GM12878 (cell line): ENCODE data around the gene MYO1D. TPM values are rescaled to one million over a fixed set of nuclear protein-coding genes. Genes with fewer than 3 reads are reported as not detected.

Source experiments
- BHLHE40 ChIP-seq, 2 experiments: fragments of 450-650 bp in 1 of 2; IDR thresholded peaks; 2 replicates each; pipeline ENCODE4 v1.6.1; 2011 to 2017; ENCODE audit warnings: low read depth in 2 of 2, borderline replicate concordance in 1 of 2, improper control_type of control experiment in 1 of 2, low read length in 1 of 2, mild to moderate bottlenecking in 1 of 2
- CBX3 ChIP-seq: fragments of 200-600 bp; sonication (generic); IDR thresholded peaks from 2 replicates; pipeline ENCODE4 v1.6.1; 2016; ENCODE audit warnings: low read depth, borderline replicate concordance
- DPF2 ChIP-seq: fragments of 450-650 bp; IDR thresholded peaks from 2 replicates; pipeline ENCODE4 v1.6.1; 2017; ENCODE audit warnings: mild to moderate bottlenecking
- FOS ChIP-seq: IDR thresholded peaks from 3 replicates; pipeline ENCODE4 v1.6.1; 2011; ENCODE audit warnings: borderline replicate concordance; ENCODE audit not compliant: insufficient read length; ENCODE audit errors: extremely low read depth
- FOXK2 ChIP-seq: fragments of 450-650 bp; IDR thresholded peaks from 2 replicates; pipeline ENCODE4 v1.6.1; 2017; ENCODE audit warnings: mild to moderate bottlenecking, moderate library complexity
- FOXM1 ChIP-seq: IDR thresholded peaks from 2 replicates; pipeline ENCODE4 v1.6.1; 2012; ENCODE audit warnings: low read depth, mild to moderate bottlenecking, inconsistent platforms, low read length, moderate library complexity
- RCOR1 ChIP-seq: conservative IDR thresholded peaks from 2 replicates; pipeline ENCODE4 v1.6.1; 2012; ENCODE audit warnings: low read depth, low read length, improper control_type of control experiment
- RFX5 ChIP-seq: IDR thresholded peaks from 2 replicates; pipeline ENCODE4 v1.6.1; 2011; ENCODE audit warnings: low read depth, low read length, improper control_type of control experiment
- SIN3A ChIP-seq: IDR thresholded peaks from 2 replicates; pipeline ENCODE4 v1.6.1; 2012; ENCODE audit warnings: low read depth, low read length, improper control_type of control experiment
- SIX5 ChIP-seq: IDR thresholded peaks from 2 replicates; pipeline ENCODE4 v1.6.1; 2011; ENCODE audit warnings: mild to moderate bottlenecking, low read depth, low read length, moderate library complexity; ENCODE audit not compliant: severe bottlenecking
- SREBF1 ChIP-seq: IDR thresholded peaks from 2 replicates; pipeline ENCODE4 v1.6.1; 2012; ENCODE audit warnings: mild to moderate bottlenecking, low read length
- SREBF2 ChIP-seq: IDR thresholded peaks from 2 replicates; pipeline ENCODE4 v1.6.1; 2012; ENCODE audit warnings: mild to moderate bottlenecking, low read length
- STAT1 ChIP-seq: fragments of 450-650 bp; conservative IDR thresholded peaks from 2 replicates; pipeline ENCODE4 v1.6.1; 2014; ENCODE audit warnings: antibody characterized with exemption, mild to moderate bottlenecking
- TCF12 ChIP-seq: IDR thresholded peaks from 2 replicates; pipeline ENCODE4 v1.6.1; 2011; ENCODE audit warnings: low read depth, mild to moderate bottlenecking, low read length
- TCF7 ChIP-seq: IDR thresholded peaks from 2 replicates; pipeline ENCODE4 v1.6.1; 2014; ENCODE audit warnings: antibody characterized with exemption, borderline replicate concordance
- WRNIP1 ChIP-seq: IDR thresholded peaks from 2 replicates; pipeline ENCODE4 v1.6.1; 2011; ENCODE audit warnings: low read depth, low read length, improper control_type of control experiment, borderline replicate concordance
- YBX1 ChIP-seq: fragments of 450-650 bp; IDR thresholded peaks from 2 replicates; pipeline ENCODE4 v1.6.1; 2016; ENCODE audit warnings: antibody characterized with exemption
- ZBED1 ChIP-seq: IDR thresholded peaks from 2 replicates; pipeline ENCODE4 v1.6.1; 2016; ENCODE audit warnings: borderline replicate concordance
- ZNF207 ChIP-seq: fragments of 450-650 bp; IDR thresholded peaks from 2 replicates; pipeline ENCODE4 v1.6.1; 2014; ENCODE audit warnings: antibody characterized with exemption, mild to moderate bottlenecking, borderline replicate concordance
- ZNF217 ChIP-seq: fragments of 450-650 bp; IDR thresholded peaks from 2 replicates; pipeline ENCODE4 v1.6.1; 2017; ENCODE audit warnings: antibody characterized with exemption, mild to moderate bottlenecking
- ZNF274 ChIP-seq: IDR thresholded peaks from one replicate; pipeline ENCODE4 v1.8.0; 2011; ENCODE audit not compliant: insufficient read length, insufficient read depth
- polyA plus RNA-seq, 11 experiments: library from polyadenylated mRNA; depleted of rRNA in 4 of 11; unstranded in 6 of 11; stranded (reverse) in 5 of 11; fragments of >200 nt; fragmentation: Nextera tagmentation in 4 of 11; fragmentation: Illumina TruSeq in 1 of 11; extraction: Ambion mirVana in 4 of 11; extraction: Trizol in 1 of 11; gene quantifications; 1 replicate in 1 of 11; 2 replicates in 10 of 11; pipeline versions ENCODE4 v1.2.1 to v1.2.3, GENCODE V29; 2011 to 2016; ENCODE audit warnings: inconsistent platforms in 2 of 11, missing spikeins in 2 of 11, low read depth in 1 of 11
- total RNA-seq, 4 experiments: library from RNA; depleted of rRNA in 3 of 4; stranded (reverse); fragments of >200 nt in 3 of 4; fragmentation: Illumina TruSeq in 1 of 4; extraction: Trizol in 1 of 4; gene quantifications; 2 replicates each; pipeline versions ENCODE4 v1.2.1 to v1.2.3, GENCODE V29; 2013 to 2021
- TF ChIP-seq, protein P1 (sequence below), 3 experiments: IDR thresholded peaks in 2 of 3; conservative IDR thresholded peaks in 1 of 3; 2 replicates each; pipeline ENCODE4 v1.5.1; 2011; ENCODE audit warnings: low read depth in 3 of 3, low read length in 3 of 3, mild to moderate bottlenecking in 3 of 3, control low read depth in 2 of 3, moderate library complexity in 2 of 3, inconsistent platforms in 1 of 3, mixed read lengths in 1 of 3; ENCODE audit not compliant: control insufficient read depth in 2 of 3, insufficient read depth in 1 of 3; ENCODE audit errors: extremely low read depth in 1 of 3
- TF ChIP-seq, protein P2 (sequence below): fragments of 150-350 bp; IDR thresholded peaks from 2 replicates; pipeline ENCODE4 v1.6.1; 2014; ENCODE audit warnings: mild to moderate bottlenecking, low read depth, low read length
- TF ChIP-seq, protein P3 (sequence below): fragments of 450-650 bp; IDR thresholded peaks from 2 replicates; pipeline ENCODE4 v1.6.1; 2016; ENCODE audit warnings: mild to moderate bottlenecking
- TF ChIP-seq, protein P4 (sequence below): fragments of 450-650 bp; IDR thresholded peaks from 2 replicates; pipeline ENCODE4 v1.6.1; 2017; ENCODE audit warnings: mild to moderate bottlenecking, low read depth, inconsistent platforms; ENCODE audit not compliant: poor library complexity, severe bottlenecking

The MYO1D gene
- total and polyA plus RNA-seq, 10 of the 15 experiments (the other 5 are each of a cell fraction or from before 2014, with no cell fraction given), result 1.8 to 37.7 (median 25.4) TPM

DNA sequence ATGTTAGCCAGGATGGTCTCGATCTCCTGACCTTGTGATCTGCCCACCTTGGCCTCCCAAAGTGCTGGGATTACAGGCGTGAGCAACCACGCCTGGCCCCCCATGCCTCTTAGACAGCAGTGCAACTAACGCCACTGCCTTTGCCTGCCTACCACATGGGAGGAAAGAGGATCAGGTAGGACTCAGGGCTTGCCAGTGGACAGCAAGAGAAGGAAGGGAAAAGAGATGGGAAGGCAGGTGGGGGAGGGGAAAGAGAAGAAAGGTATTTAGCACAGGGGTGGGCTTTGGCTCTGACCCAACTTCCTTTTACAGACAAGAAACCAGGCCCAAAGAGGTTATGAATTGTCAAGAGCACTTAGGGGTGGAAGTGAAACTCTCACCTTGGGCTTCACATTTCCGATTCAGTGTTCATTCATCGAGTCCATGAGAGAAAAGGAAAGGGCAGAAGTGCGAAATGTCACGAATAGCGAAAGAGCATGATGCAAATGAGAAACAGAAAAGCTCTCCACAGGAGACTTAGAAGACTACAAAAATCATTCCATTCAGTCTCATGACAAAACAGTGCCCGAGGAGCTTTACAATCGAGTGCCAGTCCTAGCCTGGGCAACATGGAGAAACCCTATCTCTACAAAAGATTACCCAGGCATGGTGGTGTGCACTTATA is 353.8 kb downstream of the MYO1D start (continued):
- TF ChIP-seq, protein P1, sequence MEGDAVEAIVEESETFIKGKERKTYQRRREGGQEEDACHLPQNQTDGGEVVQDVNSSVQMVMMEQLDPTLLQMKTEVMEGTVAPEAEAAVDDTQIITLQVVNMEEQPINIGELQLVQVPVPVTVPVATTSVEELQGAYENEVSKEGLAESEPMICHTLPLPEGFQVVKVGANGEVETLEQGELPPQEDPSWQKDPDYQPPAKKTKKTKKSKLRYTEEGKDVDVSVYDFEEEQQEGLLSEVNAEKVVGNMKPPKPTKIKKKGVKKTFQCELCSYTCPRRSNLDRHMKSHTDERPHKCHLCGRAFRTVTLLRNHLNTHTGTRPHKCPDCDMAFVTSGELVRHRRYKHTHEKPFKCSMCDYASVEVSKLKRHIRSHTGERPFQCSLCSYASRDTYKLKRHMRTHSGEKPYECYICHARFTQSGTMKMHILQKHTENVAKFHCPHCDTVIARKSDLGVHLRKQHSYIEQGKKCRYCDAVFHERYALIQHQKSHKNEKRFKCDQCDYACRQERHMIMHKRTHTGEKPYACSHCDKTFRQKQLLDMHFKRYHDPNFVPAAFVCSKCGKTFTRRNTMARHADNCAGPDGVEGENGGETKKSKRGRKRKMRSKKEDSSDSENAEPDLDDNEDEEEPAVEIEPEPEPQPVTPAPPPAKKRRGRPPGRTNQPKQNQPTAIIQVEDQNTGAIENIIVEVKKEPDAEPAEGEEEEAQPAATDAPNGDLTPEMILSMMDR (IDR thresholded peaks at IDR 0.05 in 2 of 3, conservative IDR thresholded peaks at IDR 0.05 in 1 of 3; ENCODE audit: control insufficient read depth in 2 of 3, extremely low read depth in 1 of 3, insufficient read depth in 1 of 3, low read depth in 3 of 3, low read length in 3 of 3), result no peak
- peak; percentile 54; the same call in 1 of the 2 replicates for TF ChIP-seq TCF7
- TF ChIP-seq TCF12, result peak; percentile 95
- no peak for TF ChIP-seq CBX3
- TF ChIP-seq FOS, result no peak
- TF ChIP-seq SIX5, result no peak
- TF ChIP-seq, protein P2, sequence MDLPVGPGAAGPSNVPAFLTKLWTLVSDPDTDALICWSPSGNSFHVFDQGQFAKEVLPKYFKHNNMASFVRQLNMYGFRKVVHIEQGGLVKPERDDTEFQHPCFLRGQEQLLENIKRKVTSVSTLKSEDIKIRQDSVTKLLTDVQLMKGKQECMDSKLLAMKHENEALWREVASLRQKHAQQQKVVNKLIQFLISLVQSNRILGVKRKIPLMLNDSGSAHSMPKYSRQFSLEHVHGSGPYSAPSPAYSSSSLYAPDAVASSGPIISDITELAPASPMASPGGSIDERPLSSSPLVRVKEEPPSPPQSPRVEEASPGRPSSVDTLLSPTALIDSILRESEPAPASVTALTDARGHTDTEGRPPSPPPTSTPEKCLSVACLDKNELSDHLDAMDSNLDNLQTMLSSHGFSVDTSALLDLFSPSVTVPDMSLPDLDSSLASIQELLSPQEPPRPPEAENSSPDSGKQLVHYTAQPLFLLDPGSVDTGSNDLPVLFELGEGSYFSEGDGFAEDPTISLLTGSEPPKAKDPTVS, result no peak
- TF ChIP-seq ZNF274, result no peak
- no peak for TF ChIP-seq SIN3A
- peak; percentile 99 for TF ChIP-seq FOXM1
- 0 out of 2 replicates have a peak, but pooled peaks have one; percentile 23 for TF ChIP-seq STAT1
- TF ChIP-seq, protein P3, sequence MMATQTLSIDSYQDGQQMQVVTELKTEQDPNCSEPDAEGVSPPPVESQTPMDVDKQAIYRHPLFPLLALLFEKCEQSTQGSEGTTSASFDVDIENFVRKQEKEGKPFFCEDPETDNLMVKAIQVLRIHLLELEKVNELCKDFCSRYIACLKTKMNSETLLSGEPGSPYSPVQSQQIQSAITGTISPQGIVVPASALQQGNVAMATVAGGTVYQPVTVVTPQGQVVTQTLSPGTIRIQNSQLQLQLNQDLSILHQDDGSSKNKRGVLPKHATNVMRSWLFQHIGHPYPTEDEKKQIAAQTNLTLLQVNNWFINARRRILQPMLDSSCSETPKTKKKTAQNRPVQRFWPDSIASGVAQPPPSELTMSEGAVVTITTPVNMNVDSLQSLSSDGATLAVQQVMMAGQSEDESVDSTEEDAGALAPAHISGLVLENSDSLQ, result peak; percentile 43; the same call in 1 of the 2 replicates
- TF ChIP-seq ZNF217, result peak; percentile 87
- no peak for TF ChIP-seq YBX1
- TF ChIP-seq WRNIP1, result 0 out of 2 replicates have a peak, but pooled peaks have one; percentile 71
- peak; percentile 98 for TF ChIP-seq DPF2
- no peak for TF ChIP-seq SREBF1
- TF ChIP-seq ZNF207, result 0 out of 2 replicates have a peak, but pooled peaks have one; percentile 48
- TF ChIP-seq RCOR1, result 0 out of 2 replicates have a peak, but pooled peaks have one; percentile 59
- TF ChIP-seq, protein P4, sequence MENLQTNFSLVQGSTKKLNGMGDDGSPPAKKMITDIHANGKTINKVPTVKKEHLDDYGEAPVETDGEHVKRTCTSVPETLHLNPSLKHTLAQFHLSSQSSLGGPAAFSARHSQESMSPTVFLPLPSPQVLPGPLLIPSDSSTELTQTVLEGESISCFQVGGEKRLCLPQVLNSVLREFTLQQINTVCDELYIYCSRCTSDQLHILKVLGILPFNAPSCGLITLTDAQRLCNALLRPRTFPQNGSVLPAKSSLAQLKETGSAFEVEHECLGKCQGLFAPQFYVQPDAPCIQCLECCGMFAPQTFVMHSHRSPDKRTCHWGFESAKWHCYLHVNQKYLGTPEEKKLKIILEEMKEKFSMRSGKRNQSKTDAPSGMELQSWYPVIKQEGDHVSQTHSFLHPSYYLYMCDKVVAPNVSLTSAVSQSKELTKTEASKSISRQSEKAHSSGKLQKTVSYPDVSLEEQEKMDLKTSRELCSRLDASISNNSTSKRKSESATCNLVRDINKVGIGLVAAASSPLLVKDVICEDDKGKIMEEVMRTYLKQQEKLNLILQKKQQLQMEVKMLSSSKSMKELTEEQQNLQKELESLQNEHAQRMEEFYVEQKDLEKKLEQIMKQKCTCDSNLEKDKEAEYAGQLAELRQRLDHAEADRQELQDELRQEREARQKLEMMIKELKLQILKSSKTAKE, result peak; percentile 99
- TF ChIP-seq ZBED1, result peak; percentile 90
- TF ChIP-seq SREBF2, result no peak
- TF ChIP-seq RFX5, result no peak
- TF ChIP-seq BHLHE40 (IDR thresholded peaks at IDR 0.05; ENCODE audit: borderline replicate concordance in 1 of 2, low read depth in 2 of 2, low read length in 1 of 2), result peak; percentile 85 to 89
- TF ChIP-seq FOXK2, result no peak
